HFF-Myc (cell line): ENCODE measurements around the gene ICAM5.
"Not testable (repeated sequence)": the region's sequence is repeated elsewhere in the genome, so short reads cannot be mapped to it uniquely, and the experiment has no call there.

Source experiments
- DNase-seq: peaks from one replicate; pipeline ENCODE4 v3.0.0-alpha.2; 2011; ENCODE audit warnings: low read depth; ENCODE audit errors: extremely low read depth
- H3K4me3 ChIP-seq: replicated peaks from 2 replicates; pipeline ENCODE4 v1.5.1; 2011; ENCODE audit warnings: low read depth, mild to moderate bottlenecking, control low read depth, low read length
- TF ChIP-seq, protein P1 (sequence below): IDR thresholded peaks from 2 replicates; pipeline ENCODE4 v1.5.1; 2012; ENCODE audit warnings: mild to moderate bottlenecking, low read depth, low read length, control low read depth; ENCODE audit errors: missing control alignments

The ICAM5 gene

DNA sequence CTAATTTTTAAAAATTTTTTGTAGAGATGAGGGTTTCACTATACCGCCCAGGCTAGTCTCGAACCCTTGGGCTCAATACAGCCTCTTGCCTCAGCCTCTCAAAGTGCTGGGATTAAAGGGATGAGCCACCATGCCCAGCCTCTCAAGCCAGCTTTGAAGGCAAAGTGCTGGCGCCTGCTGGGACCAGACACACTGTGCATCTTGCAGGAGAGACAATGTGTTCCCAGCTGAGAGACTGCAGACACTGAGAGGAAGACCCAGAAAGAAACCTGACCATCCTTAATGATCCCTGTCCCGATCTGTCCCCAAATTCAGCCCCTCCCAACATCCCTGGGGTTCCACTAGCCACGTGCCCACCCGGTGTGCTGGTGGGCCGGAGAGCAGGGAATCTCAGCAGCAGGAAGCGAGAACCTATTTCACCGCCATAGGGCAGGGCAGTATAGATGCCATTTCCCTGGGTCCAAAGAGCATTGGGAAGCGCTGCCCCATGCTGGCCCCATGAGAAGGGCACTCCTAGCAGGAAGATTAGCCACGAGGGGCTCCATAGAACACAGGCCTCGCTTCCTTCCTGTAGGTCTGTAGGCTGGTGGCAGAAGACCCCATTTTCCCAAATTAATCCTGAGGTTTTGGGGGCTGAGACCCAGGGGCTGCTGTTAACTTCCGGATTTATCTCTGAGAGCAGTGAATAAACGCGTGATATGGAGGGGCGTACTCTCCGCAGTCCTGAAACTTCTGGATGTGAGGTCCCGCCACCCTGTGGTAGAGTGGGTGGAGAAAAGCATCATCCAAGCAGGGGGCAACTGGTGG, 42.6 kb downstream of the ICAM5 start:
- peak overlapping the region; percentile 87 for H3K4me3 ChIP-seq
- TF ChIP-seq, protein P1, sequence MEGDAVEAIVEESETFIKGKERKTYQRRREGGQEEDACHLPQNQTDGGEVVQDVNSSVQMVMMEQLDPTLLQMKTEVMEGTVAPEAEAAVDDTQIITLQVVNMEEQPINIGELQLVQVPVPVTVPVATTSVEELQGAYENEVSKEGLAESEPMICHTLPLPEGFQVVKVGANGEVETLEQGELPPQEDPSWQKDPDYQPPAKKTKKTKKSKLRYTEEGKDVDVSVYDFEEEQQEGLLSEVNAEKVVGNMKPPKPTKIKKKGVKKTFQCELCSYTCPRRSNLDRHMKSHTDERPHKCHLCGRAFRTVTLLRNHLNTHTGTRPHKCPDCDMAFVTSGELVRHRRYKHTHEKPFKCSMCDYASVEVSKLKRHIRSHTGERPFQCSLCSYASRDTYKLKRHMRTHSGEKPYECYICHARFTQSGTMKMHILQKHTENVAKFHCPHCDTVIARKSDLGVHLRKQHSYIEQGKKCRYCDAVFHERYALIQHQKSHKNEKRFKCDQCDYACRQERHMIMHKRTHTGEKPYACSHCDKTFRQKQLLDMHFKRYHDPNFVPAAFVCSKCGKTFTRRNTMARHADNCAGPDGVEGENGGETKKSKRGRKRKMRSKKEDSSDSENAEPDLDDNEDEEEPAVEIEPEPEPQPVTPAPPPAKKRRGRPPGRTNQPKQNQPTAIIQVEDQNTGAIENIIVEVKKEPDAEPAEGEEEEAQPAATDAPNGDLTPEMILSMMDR: no peak
- no peak for DNase-seq

DNA sequence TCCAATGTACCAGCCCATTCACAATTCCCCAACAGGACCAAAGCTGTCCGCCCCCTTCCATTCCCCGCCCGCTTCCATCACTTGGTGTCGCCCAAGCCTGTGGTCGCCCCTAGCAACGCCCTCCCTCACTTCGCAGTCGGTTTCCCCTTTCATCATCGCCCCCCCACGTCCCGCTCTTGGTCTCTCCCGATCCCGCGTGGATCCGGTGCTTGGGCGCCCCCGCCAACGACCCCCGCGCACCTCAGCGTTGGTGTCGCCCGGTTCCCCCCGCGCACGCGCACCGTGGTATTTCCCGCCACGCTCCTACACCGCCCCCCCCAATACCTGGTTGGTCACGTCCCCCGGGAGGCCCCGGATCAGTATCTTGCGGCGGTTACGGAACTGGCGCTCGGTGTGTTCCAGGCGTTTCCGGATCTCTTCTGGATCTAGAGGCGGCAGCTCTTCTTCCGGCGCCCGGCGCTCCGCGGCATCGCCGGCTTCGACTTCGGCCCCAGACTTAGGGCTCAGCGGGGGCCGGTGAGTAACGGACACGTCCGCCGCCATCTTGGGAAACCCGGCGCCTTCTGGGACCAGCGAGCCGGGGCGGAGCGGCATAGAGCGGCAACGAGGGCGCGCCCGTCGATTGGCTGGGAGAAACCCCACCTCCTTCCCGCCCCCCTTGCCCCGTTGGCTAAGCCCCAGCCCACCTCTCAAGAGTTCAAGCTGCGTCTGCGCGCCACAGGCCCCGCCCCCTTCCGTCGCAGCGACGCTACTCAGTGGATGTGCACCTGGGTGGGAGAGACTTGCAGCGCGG, 43.4 kb downstream of the ICAM5 start, which contains the start of gene RAVER1:
RAVER1 (minus strand) TSS at position 565 of the 793 bp plus-strand sequence; CDS start at position 543, 22 bp downstream.
- TF ChIP-seq, protein P1: no peak
- H3K4me3 ChIP-seq: peak within 1 kb of the TSS; percentile 87
- DNase-seq: peak; percentile 86

DNA sequence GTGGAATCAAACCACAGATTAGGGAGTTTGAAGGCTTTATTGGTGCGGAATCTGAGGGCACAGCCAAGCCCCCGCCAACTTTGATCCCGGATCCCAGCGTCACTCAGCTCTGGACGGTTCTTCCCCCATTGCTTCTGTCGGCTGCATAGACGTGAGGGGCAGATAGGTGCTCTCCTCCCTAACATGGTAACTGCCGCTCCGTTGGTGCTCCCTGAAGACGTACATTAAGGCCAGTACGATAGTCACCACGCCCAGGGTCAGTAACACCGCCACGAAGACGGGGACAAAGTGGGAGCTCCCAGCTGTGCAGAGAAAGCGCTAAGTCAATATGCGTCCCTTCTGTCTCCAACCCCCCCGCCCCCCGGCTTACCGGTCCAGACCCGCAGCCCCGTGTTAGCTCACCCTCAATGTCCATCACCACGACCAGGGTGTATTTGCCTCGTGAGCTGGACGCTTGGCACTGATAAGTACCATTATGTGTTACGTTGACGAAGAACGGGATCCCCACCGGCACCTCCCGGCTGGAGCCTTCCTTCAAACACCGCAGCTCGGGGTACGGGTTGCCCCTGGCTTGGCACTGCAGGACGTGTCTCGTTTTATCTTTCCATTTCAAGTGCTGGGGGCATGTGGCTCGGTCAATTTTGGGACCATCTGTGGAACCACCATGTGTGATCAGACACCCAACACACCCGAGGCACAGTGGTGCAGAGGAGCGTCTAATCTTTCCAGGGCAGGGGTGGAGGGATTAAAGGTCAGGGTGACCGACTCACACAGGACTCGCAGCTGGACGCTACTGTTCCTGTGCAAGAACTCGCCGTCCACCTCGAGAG, 44.2 kb downstream of the ICAM5 start:
- no peak for DNase-seq
- peak overlapping the region; percentile 87 for H3K4me3 ChIP-seq
- TF ChIP-seq, protein P1: no peak

DNA sequence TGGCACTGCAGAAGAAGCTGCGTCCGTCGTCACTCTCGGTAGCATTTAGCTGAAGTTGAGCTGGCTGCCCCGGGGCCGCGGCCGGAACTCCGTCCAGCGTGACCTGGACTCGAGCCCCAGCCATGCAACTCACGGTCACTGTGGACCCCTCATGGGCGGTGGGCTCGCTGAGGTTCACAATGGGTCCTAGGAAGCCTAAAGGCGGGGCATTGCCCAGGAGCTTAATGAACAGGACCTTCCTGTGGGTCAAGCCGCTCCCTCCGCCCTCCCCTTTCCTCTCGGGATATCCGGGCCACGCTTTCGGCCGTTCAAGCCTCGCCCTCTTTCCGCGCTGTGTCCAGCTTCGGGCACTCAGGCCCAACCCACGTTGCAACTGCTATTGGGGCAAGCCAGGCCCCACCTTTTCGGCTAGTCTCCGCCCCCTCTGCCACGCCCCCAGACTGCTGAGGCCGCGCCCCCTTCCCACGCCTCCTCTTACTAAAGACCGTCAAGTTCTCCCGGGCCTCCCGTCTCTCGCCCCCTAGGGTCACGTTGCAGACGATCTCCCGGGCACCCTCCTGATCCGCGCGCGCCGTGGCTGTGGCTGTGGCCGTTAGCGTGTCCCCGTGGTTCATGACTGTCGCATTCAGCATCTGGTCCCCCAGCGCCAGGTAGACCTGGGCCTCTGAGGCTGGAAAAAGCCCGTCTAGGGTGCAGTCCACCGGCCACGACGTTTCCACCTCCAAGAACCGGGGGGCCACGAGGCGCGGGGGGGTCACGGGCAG, 45.0 kb downstream of the ICAM5 start:
- peak overlapping the region; percentile 87 for H3K4me3 ChIP-seq
- TF ChIP-seq, protein P1: no peak
- DNase-seq: peak; percentile 81

DNA sequence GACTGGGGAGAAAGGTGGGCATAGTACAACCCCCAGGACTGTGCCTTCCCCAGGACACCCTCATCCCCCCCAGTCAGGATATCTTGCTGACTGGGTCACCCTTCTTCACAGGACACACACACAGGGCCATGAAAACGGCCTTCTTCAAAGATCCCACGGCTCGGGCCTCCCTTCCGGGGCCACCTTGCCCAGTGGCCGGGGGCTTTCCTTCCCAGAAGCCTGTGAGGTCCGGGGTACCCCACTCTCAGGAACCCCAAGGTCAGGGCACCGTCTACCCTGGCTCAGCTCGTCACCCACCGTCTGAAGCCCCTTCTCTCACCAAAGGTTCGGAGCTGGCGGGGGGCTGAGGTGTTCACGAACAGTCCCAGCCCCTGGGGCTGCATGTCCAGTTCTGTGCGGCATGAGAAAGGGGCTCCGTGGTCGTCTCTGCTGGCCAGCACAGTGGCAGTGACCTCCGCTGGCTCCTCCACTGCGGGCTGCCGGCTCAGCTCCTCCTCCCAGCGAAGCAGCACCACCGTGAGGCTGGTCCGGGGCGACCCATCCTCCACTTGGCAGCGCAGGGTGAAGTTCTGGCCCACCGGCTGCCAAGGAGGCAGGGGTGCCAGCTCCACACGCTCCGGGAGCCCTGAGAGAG, 45.7 kb downstream of the ICAM5 start:
- H3K4me3 ChIP-seq: no peak overlapping the region
- no peak for DNase-seq
- TF ChIP-seq, protein P1: no peak

DNA sequence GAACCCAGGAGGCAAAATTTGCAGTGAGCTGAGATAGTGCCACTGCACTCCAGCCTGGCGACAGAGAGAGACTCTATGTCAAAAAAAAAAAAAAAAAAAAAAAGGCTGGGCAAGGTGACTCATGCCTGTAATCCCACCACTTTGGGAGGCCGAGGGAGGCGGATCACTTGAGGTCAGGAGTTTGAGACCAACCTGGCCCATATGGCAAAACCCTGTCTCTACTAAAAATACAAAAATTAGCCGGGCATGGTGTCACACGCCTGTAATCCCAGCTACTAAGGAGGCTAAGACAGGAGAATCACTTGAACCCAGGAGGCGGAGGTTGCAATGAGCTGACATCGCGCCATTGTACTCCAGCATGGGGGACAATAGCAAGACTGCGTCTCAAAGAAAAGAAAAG, 47.0 kb downstream of the ICAM5 start:
- H3K4me3 ChIP-seq, DNase-seq: not testable (repeated sequence)
